ENCODE data around the gene PAEP.

The PAEP gene

DNA sequence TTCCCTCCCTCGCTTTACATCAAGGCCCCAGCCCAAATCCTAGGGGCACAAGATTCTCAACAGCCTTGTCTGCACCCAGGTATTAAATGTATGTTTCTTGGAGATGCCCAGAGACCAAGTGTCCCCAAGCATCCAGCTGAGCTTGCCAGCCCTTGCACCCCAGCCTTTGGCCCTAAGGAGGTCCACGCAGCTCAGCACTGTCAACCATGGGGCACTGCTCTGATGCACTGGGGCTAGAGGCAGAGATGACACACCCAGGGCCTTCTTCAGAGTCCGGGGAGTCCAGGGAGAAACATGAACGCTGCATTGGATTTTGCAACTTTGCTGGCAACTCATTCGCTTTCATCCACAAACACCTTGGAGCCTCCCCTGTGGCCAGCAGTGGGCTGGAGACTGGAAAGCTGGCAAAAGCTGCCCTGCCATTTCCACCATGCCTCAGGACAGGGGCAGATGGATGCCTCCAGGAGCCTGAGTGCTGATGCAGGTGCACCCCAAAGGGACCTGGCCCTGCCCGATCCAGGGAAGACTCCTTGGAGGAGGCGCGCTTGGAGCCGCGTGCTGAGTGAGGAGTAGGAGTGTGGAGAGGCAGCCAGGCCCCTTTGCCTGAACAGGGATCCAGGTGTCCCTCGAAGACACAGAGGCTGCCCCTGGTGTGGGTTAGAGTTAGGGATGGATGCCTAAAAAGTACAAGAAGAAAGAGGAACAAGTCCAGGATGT is 19.3 kb downstream of the PAEP start:
- no peak for DNase-seq

DNA sequence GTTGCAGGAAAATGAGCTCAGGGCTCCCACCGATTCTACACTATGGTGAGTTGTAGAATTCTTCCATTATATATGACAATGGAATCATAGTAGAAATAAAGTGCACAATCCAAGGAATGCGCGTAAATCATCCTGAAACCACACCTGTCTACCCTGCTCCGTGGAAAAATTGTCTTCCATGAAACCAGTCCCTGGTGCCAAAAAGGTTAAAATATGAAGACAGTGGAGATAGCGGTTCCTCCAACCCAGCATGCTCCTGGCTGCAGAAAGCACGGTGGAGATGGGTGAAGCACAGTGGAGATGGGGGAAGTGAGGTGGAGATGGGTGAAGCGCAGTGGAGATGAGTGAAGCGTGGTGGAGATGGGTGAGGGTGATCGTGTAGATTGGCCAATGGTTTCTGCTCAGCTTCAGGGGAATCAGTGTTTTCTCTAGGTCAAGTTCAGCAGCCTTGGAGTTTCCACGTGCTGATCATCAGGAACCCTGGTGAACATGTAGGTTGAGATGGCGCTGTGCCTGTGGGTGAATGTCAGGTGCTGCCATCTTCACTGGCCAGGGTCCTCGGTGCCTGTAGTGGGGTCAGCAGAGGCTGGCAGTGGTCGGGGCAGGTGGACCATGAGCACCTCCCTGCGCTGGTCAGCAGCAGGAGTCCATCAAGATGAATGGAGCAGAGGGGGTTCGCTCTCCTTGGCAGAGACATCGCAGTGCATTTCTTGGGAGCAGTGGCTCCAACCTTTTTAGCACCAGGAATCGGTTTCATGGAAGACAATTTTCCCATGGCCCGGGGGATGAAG is 20.3 kb downstream of the PAEP start:
- no peak for DNase-seq

DNA sequence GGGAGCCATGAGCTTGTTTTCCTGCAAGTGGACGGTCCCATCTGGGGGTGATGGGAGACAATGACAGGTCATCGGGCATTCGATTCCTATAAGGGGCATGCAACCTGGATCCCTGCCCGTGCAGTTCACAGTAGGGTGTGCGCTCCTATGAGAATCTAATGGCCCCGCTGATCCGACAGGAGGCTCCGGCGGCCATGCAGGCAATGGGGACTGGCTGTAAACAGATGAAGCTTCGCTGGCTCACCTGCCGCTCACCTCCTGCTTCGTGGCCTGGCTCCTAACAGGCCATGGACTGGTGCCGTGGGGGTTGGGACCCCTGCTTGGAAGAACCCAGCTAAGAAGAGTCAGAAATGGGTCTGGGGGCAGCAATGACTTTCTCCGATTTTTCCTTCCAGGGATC is 21.0 kb downstream of the PAEP start:
- no peak for DNase-seq

DNA sequence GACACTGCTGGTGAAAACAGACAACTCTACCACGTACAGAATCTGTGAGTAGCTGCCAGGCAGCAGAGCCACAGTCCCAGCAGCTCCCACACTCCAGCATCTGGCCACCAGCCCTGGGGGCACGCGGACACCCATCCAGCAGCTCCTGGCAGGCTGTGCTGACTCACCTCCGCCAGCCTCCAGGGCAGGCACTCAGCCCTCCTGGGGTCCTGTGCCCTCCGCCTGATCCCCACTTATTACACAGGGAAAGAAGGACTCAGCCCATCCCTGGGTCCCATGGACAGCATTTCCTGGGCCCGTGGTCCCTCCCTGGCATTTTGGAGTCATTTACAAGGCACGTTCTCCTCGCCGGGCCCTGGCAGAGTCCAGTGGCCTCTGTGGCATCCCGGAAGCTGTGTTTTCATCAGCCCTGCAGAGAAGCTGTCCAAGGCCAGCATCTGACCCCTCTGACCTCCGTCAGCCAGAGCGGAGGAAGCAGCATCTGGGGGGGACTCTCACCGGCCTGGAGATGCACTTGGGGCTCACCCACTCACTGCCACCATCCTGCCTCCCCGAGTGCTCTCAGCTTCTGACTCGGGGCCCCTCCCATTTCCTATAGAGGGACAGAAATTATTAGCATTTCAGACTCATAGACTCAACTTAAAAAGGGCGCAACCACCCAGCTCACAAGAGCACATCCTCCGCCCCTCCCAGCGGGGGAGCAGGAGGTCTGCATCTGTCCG is 21.6 kb downstream of the PAEP start:
- no peak for DNase-seq

DNA sequence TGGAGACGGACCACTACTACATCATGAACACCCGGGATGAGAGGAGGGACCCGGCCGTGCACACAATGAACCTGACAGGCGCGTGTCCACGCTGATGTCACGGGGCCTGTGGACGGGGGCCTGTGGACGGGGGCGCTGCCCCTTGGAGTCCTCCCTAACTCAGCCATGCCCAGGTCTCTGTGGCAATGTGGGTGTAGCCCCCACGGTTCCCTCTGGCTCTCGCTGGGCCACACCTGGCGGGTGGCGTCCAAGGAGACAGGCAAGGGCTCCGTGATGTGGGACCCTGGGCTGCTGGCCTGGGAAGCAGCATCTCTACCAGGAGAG is 22.1 kb downstream of the PAEP start:
- DNase-seq, result no peak

DNA sequence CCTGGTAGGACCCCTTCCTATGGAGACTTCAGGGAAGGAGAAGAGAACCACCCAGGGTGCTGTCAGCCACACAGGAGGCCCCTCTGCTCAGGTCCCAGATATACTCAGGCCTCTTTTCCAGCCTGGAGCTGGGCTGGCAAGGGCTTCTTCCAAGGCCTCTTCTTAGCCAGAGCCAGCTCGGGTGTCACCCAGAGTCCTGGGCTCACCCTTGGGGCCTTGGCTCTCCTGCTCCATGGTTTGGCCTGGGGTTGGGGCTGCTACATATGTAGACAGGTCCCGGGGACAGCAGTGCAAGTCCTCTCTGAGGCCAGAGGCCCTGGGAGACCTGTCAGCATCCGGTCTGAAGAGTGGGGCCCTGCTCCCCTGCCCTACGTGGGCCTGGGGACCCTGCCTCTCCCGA is 22.8 kb downstream of the PAEP start:
- DNase-seq, result no peak

DNA sequence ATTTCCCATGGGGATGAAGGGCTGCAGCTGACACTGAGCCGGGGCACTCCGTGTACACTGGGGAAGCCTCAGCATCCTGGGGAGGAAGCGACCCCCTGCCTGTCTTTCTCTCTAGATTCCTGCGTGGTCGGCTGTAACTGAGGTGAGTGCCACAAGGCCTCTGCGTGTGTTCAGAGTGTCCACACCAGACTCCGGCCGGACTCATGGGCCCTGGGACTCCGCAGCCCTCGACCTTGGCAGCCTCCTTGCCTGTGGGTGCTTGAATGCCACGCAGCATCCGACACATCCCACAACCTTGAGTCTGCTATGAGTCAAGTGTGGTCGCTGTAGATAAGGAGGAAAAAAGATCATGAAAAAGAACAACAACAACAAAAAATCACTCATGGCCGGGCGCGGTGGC is 23.4 kb downstream of the PAEP start:
- no peak for DNase-seq

DNA sequence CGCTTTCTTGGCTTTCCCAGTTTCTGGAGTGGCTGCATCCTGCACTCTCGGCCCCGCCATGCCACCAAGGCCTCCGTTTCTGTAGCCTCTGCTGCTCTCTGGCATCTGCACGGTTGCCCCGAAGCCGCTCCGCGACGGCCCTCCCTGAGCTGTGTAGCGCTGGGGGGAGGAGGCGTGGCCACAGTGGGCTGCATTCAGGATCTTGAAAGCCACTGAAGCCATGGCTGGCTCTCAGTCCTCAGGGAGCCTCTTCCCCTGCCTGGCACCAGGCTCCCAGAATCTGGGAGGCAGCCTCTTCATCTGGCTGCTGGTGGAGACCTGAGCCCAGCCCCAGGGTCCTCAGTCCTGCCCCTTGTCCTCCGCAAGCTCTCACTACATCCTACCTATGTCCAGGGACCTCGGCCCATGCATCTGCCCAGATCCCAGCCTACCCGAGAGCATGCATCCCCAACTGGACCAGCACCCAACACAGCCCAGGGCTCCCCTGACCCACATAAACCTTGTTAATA is 25.1 kb downstream of the PAEP start:
- DNase-seq, result no peak

DNA sequence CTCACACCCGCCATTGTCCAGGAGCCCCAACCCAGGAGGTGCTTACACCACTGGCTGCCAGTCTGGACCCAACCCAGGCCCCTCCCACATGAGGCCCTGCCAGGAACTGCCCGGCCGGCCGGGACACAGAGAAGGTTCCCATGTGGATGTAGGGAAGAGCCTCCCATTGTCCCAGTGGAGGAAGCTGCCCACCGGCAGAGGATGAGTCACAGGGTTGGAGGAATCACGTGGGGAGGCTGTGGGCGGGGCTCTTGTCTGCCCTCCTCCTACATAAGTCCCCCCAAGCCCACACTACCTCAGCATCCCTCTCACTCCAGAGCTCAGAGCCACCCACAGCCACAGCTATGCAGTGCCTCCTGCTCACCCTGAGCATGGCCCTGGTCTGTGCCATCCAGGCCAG is 26.1 kb downstream of the PAEP start:
- no peak for DNase-seq

DNA sequence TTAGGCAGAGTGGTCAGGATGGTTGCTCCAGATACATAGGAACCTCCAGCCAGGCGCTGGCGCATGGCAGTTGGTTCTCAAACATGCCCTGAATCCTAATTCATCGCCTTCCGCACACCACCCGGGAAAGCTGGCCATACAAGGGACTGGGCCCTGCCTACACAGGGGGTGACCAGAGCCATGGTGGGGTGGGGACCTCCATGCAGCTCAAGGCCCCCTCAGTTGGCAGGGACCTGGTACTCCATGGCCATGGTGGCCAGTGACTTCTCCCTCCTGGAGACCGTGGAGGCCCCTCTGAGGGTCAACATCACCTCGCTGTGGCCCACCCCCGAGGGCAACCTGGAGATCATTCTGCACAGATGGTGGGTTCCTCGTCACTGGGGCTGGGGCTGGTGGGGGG is 26.8 kb downstream of the PAEP start:
- DNase-seq, result no peak

DNA sequence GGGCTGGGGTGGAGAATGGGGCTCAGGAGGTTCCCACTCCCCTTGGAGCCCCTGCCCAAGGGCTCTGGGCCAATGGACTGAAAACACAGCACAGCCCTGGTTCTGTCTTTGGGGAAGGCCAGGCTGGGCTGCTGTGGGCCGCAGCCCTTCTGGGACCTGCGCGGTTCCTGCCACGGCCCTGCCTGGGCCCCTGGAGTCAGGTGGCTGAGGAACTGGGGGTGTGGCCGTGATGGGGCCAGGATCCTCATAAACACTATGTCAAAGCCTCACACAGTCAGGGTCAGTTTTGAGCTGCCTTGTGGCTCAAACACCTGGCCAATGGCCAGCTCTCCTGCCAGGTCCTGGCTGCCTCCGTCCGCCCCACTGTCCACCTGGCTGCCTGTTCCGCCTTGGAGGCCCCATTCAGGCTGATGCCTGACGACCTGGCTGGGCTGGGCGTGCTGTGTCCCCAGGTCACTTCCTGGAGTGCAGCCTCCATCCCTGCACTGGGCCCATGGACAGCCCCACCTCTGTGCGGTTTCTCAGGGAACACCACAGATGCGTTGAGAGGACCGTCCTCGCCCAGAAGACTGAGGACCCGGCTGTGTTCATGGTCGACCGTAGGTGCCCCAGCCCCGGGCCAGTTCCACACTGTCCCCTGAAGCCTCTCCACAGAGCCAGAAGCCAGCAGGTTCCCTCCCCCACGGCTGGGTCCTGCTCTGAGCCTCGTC is 27.5 kb downstream of the PAEP start:
- no peak for DNase-seq

DNA sequence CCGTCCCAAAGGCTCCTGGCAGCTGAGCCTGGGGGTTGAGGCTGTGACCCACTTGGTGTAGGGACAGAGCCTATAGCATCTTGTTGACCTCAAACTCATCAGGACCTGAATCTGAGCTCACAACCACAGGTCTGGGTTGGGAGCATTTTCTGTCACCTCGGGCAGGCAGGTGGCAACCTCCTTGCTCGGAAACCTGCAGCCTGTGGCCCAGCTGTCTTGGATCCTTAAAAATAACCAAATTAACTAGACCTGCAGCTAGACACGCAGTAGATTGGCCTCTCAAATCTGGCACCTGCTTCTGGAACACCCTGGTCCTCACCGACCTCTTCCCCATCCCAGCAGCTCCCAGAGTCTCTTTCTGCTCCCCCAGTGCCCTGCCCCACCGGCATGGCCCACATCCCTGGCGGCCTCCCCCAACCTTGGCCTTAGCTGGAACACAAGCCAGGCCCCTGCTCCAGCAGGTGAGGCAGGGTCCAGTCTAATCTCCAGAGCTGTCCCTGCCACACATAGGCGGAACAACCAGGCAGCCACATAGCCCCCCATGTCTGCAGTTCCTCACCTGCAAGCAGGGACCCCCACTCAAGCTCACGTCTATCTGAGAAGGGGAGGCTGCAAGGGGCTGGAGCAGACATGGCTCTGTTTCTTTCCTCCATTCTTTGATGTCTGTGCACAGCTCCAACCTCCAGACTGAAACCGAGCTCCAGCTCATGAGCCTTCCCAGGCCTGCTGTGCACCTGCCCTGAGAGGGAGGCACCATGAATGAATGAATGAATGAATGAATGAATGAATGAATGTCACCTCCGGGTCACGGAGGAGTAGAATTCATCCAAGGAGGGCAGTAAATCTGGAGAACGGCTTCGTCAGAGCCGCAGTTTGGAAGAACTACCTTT is 28.3 kb downstream of the PAEP start:
- no peak for DNase-seq

DNA sequence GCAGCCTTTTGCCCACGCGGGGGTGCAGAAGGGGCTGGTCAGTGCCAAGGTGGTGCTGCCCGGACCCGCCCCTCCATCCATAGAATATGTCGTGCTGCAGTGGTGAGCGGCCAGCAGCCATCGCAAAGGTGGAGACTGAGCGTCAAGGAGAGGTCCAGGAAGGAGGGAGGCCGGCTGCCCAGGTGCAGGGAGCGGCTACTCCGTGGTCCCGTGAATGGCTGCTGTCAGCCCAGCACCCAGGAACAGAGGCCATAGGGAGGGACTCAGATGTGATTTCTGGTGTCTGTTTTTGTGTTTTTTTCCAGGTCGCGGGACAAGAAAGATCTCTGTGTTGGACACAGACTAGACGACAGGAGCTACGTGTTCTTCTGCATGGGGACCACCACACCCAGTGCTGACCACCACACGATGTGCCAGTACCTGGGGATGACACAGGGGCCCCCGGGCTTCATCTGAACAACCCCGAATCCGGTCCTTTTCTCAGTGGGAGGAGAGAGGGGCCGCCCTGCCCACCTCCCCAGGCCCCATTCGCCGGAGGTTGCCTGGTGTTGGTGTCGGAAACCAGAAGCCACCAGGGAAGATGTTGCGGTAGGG is 29.0 kb downstream of the PAEP start:
- no peak for DNase-seq

DNA sequence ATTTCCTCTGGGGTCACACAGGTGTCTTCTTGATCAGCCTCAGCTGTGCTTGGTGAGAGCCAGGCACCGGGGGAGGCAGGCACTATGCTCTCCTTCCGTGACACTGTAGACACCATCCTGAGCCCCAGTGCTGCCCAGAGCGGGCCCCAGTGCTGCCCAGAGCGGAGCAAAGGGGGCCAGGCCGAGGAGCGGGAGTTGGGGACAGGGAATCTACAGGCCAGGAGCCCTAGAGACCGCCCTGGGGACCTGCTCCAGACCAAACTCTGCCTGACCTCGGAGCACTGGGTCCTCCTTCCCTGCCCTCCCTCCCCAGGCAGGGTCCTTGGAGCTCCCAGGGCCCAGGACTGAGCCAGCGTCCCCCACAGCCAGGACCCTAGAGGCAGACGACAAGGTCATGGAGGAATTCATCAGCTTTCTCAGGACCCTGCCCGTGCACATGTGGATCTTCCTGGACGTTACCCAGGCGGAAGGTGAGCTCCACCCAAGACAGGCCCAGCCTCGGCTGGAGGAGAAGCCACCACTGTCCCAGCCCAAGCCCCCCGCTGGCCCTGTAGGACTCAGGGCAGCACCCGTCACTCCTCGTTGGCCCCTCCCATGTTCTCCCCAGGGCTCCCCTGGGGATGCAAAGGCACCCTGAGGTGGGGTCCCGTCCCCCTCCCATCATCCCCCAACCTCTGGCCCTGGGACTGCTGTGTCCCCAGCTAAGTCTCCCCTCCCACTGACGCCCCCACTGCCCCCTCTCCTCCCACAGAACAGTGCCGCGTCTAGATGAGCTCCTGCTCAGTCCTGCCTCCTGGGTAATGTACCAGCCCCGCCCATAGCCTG is 30.2 kb downstream of the PAEP start:
- no peak for DNase-seq

DNA sequence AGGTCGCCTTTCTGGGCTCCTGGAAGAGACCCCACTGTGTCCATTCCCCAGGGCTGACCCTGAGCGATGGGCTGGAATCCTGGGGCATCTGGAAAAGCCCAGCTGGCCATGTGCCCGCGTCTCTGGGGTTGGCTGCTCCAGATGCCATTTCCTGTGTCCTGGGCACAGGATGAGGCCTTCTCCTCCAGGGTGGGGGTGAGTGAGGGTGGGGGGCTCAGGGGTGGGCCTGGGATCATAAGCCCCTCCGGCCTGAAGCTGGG is 30.7 kb downstream of the PAEP start:
- DNase-seq, result no peak

DNA sequence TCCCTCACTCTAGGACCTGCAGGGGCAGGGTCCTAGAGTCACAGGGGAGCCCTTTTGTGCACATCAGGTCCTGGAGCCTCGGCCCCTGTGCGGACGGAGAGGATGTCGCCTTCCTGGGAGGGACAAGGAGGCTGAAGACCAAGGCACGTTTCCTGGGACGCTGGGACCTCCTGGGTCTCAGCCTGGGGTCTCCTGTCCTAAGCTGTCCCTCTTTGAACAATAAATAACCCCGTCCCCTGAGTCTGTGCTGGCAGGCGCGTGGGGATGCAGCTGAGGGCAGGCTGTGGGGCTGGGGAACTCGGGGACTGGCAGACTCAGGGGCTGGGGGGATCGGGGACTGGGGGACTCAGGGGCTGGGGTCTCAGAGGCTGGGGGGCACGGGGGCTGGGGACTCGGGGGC is 31.1 kb downstream of the PAEP start:
- DNase-seq, result no peak

DNA sequence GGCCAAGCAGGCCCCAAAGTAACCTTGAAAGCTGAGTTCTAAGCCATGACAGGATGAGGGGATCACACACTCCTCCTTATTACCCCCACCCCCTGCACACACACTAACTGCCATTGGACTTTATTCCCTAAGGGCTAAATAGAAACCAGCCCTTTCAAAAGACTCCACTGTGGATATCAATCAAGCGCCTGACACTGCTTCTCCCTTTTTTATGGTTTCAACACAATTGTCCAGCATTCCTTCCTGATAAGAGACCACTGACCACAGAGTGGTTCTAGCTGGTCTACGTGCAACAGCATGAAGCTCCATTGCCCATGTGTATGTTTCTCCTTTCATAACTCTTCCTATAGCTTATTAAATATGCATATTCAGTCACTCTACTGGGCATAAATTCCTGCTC is 34.7 kb downstream of the PAEP start:
- DNase-seq, result no peak

DNA sequence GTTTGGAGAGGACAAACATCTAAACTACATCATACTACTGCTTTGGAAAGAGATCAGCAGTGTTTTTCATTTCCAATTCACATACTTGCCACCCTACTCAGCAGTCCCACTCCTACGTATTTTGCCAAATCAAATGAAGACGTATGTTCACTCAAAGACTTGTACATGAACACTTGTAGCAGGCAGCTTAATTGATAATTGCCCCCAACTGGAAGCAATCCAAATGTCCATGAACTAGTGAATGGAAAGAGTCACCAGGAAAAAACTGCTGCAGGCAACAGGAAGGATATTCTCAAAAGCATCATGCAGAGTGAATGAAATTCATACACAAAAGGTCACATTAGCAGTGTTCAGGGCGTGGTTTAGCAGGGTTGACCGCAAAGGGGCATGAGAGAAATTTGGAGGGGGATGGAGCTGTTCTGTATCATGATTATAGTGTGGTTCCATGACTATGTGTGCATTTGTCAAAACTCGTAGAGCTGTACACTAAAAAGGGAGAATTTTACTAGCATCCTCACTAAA is 38.8 kb downstream of the PAEP start:
- peak; percentile 5 for DNase-seq

DNA sequence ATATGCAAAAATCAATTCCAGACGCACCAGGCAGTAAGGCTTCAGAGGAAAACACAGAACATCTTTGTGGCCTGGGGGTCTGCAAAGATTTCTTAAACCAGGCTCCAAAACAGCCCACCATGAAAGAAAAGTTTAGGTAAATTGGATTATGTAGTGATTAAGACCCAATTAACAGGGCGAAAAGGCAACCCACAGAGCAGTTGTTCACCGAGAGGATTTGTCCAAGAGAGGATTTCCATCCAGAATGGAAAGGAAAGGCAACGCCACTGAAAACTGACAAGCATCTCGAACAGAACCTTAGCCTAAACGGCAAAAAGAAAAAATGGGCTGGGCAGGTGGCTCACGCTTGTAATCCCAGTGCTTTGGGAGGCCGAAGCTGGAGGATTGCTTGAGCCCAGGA is 40.4 kb downstream of the PAEP start:
- DNase-seq, result no peak

DNA sequence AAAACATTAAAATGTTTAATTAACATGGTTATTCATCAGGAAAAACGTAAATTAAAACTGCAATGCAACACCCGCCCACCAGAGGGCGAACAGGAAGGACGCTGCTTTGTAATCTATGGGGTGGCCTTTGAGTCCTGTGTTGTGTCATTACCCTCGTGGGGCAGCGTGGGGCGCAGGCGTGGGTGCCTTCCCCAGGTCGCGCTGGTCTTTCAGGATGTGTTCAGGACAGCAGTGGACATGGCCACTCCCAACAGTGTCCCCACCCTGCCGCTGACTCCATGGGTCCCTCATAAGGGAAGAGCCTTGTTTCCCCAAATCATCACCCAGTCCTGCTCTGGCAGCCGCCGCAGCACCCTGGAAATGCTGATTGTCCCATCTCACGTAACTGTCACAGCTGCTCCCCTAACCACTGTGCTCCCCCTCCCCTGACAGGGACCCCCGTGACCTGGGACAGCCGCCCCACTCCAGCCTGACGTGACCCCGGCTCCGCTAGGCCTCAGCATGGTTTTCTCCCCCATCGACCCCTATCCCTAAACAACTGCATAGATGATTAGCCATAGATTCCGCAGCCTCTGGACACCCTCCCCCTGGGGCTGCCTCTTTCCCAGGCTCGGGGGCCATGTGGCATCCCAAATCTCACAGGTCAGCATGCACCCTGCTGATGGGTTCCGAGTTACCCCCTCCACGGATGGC is 41.4 kb downstream of the PAEP start:
- DNase-seq, result no peak
